ENCODE data around the gene PPIL1.

The PPIL1 gene

DNA sequence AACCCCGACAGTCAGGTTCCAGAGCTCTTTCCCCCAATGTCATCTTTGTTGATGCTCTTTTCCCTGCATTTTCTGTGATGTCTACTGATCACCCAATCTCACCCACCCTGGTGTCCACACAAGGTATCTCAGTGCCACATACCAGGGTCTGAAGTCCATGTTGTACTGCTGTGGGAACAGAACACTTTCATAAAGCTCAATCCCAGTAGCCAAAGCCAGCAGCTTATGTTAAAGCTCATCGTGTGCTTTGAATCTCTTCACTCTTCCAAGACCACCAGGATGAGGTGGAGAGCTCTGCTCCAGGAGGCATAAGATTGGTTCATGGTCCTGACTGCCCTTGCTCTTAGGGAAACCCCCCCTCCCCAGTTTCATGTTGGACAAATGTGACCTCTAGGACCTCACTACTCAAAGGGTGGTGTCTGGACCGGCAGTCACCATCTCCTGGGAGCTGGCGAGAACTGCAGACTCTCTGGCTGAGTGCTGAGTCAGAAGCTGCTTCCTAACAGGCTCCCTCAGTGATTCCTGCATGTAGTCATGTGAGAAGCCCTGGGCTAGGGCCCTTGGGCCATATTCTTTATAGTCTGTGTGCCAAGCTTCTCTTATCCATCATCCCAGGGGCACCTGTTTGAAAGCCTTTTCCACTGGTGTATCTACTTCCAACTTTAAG is 22.0 kb downstream of the PPIL1 start:
- DNase-seq: no peak

DNA sequence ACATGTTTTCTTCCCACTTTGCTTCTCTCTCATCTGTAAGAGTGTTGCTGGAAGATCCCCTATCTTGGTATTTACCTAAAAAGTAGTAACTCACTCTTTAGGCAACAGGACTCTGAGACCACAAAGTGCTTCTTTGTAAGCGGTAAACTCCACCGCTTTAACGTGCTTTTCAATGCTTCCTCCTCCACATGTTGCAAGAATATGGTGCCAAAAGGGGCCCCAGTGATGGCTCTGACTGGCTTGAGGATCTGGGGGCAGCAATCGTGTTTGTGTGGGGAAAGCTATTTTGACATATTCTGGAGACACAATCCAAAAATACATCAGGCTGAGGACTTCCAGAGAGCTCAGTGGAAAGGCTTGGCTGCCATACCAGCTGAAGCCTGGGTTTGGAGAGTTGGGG is 23.0 kb downstream of the PPIL1 start:
- DNase-seq: peak; percentile 58

DNA sequence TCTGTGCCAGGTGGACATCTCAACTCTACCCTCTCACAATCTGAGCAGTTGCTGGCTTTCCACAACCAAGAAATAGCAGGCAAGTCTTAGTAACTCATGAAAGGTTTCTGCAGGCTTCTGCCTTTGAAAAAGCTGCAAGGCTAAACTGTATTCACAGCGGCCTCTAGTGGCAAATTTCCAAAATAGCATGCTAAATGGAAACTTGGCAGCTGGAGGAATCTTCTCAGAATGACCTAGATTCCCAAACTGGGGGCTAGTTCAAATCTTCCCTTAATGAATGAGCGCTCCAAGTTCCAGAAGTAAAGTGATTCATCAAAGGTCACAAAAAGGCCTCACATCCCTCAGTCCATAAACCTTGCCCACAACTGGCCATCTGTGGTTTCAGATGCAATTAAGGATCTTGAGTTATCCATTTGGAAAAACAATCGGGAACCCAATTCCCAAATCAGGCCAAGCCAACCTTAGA is 23.4 kb downstream of the PPIL1 start:
- DNase-seq: no peak

GRCh38 chr6:36850021-36850420 is 24.6 kb downstream of the PPIL1 start:
- no peak for DNase-seq

DNA sequence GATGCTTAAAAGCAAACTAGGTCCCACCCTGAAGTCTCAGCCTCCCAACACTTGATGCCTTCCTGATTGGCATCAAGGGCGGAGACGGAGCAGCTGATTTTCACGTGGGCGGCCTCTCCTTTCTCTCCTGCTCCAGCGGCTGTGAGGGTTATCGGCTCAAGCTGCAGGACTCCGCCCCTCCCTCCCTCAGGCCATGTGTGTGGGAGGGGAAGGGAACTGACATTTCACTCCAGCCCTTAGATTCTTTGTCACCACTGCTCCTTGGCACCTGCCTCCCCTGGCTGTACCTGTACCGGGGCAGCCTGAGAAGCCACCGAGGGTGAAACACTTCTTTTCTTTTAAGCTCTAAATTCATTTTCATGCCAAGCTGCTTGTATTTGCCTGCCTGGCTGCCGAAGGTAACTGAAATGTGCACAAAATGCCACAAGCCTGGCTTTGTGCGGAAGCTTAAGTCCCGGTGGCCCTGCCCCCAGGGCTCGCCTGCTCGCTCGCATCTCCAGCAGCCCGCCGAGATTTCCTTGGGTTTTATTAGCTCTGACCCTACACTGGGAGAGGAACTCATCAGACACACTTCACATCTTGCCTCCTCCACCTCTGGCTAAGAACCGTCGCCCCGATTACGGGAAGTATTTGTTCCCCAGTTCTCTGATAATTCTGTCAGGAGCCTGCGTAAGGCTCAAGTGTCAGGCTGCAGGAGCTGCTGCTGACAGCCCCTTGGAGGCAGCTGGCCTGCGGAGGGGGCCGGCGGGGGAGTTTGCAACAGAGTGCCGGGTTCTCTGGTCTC is 25.8 kb downstream of the PPIL1 start:
- no peak for DNase-seq

- no peak for DNase-seq
Measured at GRCh38 chr6:36847991-36848390, 26.6 kb downstream of the PPIL1 start.

DNA sequence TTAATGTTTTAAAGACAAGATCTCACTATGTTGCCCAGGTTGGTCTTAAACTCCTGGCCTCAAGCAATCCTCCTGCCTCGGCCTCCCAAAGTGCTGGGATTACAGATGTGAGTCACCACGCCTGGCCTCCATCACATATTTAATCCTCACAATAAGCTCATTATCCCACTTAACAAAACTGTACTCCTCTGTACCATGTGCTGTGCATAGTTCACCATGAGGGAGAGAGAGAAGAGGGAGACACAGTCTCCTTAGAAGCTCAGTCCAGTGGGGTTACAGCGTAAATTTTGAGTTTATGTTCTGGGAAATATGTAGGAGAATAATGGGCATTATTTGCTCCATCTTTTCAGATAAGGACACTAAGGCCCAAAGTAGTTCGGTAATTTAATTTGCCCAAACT is 27.5 kb downstream of the PPIL1 start:
- DNase-seq: no peak

GRCh38 chr6:36845233-36845632 is 29.4 kb downstream of the PPIL1 start:
- no peak for DNase-seq

GRCh38 chr6:36844232-36845170 is 30.1 kb downstream of the PPIL1 start:
- DNase-seq: no peak

DNA sequence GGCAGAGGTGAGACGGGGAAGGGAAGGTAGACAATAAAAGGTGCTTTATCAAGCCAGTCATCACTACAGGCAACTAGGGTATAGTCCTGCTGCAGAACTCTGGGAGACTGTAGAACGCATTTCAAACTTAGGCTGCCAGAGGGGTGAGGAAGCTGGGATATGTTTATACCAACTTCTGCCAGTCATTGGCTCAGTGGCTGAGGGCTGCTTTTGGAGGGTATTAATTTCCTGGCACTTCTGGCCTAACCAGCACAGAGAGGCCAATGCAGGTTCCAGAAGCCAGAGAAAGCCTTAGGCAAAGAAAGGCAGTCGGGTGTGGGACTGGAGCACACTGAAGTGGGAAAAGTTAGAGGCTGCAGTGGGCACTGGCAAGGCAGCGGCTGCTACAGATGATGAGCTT is 31.4 kb downstream of the PPIL1 start:
- DNase-seq: no peak

GRCh38 chr6:36841756-36842155 is 32.8 kb downstream of the PPIL1 start:
- DNase-seq: no peak

GRCh38 chr6:36840432-36841403 is 33.9 kb downstream of the PPIL1 start:
- DNase-seq: no peak

DNA sequence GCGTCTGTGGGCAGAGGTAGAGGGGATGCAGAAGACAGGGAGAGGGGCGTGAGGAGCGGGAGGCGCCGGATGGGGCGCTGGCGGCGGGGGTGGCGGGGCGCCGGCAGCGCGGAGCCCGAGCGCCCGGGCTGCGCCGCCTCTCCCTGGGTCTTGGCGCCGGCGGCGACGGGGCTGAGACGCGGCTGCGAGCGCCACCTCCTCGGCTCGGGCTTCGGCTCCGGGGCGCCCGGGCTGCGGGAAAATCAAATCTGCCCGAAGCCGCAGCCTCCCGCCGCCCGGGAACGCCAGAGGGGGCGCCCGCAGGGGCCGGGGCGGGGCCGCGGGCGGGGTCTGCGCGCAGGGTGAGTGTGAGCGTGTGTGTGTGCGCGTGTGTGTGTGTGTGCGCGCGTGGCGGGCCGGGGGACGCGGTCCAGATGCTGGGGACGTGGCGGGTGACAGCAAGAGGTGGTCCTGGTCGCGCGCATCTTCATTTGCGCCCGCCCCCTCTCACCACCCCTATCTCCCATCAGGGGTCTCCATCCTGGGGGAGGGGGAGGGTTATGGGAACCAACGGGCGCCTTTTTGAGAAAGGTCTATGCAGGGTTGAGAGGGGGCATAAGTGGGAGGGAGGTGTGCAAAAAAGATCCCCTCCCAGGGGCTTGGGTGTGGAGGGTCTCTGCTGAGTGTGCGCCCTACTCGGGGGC is 34.7 kb downstream of the PPIL1 start:
- DNase-seq: no peak

DNA sequence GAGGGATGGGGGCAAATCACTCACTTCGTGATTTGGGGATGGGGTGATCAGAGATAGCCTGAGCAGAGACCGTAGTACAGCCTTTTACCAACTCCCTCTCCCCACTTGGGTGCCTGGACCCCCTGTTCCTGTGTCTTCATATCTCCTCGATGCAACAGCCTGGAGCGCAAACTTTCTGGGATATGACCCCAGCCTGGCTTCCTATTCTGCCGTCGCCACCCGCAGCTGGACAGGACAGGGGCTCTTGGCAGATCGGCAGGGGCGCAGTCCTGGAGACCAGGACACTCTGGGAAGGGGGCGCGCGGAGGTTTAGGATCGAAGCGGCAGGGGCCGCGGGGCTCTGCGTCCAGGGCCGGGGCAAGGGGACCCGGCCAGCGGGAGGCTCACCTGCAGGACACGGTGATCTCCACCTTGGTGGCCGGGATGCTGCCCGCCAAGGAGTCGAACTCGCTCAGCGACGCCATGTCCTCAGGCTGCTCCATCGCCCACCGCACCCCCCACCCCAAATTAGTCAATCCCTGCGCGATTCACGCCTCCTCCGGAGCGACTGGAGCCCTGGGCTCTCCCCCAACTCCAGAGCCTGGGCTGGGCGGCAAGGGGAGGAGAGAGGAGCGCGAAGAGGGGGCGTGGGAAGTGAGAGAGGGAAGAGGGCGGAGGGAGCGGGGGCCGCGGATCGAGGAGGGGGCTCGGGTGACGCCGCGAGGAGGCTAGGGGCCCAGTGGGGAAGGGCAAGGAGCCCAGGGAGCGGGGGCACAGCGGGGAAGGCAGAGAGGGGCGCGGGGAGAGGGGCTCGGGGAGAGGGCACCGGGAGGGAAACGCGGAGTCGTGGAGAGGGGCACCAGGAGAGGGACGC is 35.5 kb downstream of the PPIL1 start, which contains the start of gene CPNE5:
Gene CPNE5 (minus strand): TSS at position 549 of the 853 bp plus-strand sequence. CDS start 67 bp downstream, at position 482.
- DNase-seq: no peak

- no peak for DNase-seq
Measured at GRCh38 chr6:36837686-36838085, 36.9 kb downstream of the PPIL1 start.

DNA sequence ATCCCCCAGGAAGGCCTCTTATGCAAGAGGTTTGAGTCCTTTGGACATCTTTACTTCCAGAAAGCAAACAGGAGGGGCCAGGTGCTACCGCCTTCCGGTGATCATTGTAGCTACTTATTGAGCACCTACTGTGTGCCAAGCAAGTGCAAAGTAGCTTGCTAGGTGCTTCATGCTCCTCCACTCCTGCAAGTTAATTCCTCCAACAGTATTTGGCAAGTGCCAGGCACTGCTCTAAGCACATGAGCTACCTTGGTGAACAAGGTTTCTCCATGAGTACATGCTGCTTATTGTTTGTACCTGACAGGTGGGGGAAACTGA is 37.6 kb downstream of the PPIL1 start:
- no peak for DNase-seq

DNA sequence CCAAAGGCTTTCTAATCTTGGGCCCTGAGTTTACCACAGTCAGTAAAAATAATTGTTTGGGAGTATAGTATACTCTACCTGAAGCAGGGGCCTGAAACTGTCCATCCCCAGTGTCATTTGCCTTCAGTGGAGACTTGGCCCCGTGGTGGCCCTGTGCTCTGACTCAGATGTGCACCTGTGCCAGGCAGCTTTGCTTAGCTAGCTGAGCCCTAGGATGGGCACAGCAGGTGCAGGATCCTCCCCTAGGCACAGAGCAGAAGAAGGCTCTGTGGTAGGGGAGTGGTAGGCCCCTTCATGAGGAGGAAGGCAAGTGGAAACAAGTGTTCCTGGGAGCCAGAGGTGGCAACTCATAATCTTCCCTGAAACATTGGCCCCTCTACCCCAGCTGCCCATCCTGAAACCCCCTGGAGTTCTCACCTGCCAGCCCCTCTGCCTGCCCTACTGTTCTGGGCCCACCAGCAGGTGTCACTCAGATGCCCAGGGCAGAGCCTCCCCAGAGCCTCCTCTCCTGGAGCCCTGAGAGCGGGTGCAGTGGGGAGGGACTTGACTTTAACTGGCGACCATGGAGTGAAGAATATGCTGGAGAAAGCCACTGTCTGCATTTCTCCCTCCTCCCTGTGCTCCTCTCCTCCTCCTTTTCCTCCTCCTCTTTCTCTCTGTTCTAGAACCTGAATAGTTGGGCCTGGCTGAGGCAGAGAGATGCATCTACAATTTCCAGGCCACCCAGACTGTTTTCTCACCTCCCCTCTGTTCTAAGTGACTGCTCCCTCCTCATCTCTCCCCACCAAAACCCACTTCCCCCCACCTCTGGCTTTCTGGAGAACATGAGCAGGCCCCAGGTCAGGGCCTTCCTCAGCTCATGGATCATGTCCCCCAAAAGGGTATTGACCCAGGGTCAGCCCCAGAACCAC is 38.2 kb downstream of the PPIL1 start:
- no peak for DNase-seq

DNA sequence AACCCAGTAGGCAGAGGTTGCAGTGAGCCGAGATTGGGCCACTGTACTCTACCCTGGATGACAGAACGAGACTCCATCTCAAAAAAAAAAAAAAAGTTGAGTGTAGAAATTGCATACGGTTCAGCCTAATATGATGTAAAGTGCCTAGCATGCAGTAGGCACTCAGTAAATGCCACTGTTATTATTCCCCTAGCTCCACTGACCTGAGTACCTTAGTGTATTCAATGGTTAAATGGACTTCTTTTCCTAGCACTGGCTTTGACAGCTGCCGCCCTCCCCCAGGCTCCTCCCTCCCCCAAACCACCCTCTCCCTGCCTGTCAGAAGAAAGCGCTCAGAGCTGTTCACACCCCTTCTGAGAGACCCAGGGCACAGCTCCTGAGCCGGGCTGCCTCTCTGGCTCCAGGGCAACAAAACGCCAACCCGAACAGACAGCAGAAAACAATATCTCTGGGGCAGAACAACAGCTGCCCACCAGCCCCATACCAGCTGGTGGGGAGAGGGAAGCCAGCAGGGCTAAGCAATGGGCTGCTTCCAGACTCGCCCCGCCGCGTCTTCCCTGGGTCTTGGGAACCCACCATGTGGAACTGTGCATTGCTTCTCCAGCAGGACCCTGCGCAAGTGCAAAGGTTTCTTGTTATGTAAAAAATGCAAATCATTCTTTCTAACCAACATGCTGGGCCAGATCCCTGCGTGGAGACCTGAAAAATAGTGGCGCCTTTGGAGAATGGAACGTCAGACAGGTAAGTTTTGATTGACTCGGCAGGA is 39.8 kb downstream of the PPIL1 start:
- no peak for DNase-seq
